Measurements from ENCODE around the gene SPSB4. TPM values are rescaled to one million over a fixed set of nuclear protein-coding genes. Genes with fewer than 3 reads are reported as not detected.

SPSB4 gene
- total and polyA plus RNA-seq, 2 donors (not counting 1 experiment from before 2014, with no cell fraction given) = not detected

GRCh38 chr3:141039589-141039988, 11.6 kb upstream of the SPSB4 start:
- Histone ChIP-seq H3K36me3 (replicated peaks in 1 of 2; ENCODE audit: control extremely low read depth in 1 of 2, control insufficient read depth in 1 of 2, extremely low read depth in 1 of 2, insufficient read depth in 2 of 2, low read length in 1 of 2) (no peaks in the 10 kb centered on the region), H3K4me3 (ENCODE audit: control extremely low read depth in 1 of 5, extremely low read depth in 1 of 5, insufficient read depth in 1 of 5, low read depth in 2 of 5, low read length in 4 of 5) (no peak overlapping the region), H3K9me3 (ENCODE audit: control extremely low read depth in 1 of 3, control insufficient read depth in 2 of 3, insufficient read depth in 1 of 3, low read length in 2 of 3) (peaks cover 0 to 1% (median 0%) of the 10 kb centered on the region in 3 donors), H3K79me2 (ENCODE audit: control insufficient read depth, insufficient read depth, low read length) (no peaks in the 10 kb centered on the region), H3K4me2 (replicated peaks; ENCODE audit: low read depth, low read length, poor library complexity, severe bottlenecking) (no peak overlapping the region), H3K4me1 (ENCODE audit: control insufficient read depth in 2 of 2, insufficient read depth in 2 of 2, low read length in 2 of 2) (no peaks in the 10 kb centered on the region), H4K20me1 (ENCODE audit: control insufficient read depth, insufficient read depth, low read length, poor library complexity, severe bottlenecking) (no peaks in the 10 kb centered on the region), H3K27me3 (replicated peaks in 1 of 4; ENCODE audit: control extremely low read depth in 1 of 4, control insufficient read depth in 3 of 4, insufficient read depth in 4 of 4, low read length in 3 of 4) (peaks cover 0 to 13% (median 4%) of the 10 kb centered on the region in 4 experiments), H2AFZ (ENCODE audit: insufficient read depth, low read depth, low read length, poor library complexity, severe bottlenecking) (no peak overlapping the region), H3K27ac (ENCODE audit: low read length in 2 of 2) (no peak overlapping the region), H3K9ac (ENCODE audit: low read length) (no peak overlapping the region)
- CTCF ChIA-PET = no interaction called here
- TF ChIP-seq CTCF (IDR thresholded peaks at IDR 0.05) (no peak), EZH2 (IDR thresholded peaks at IDR 0.05; ENCODE audit: borderline replicate concordance, insufficient read depth, low read depth, low read length, poor library complexity, severe bottlenecking) (no peak)
- ATAC-seq (ENCODE audit: low read depth) (no peak), DNase-seq (no peak)
- POLR2A ChIA-PET = no interaction called here
- no peaks in the 10 kb centered on the region for H3K4me1 Mint-ChIP-seq
- no peak overlapping the region for H3K27ac Mint-ChIP-seq
- H3K27me3 Mint-ChIP-seq = peaks cover 24% of the 10 kb centered on the region
- no peaks in the 10 kb centered on the region for H3K9me3 Mint-ChIP-seq (ENCODE audit: insufficient read depth)
- WGBS (ENCODE audit: insufficient coverage) = 79% methylated on average over 2 of the region's 5 CpGs
- intact Hi-C loops (cut with micrococcal nuclease) = no loop called here
- no peak overlapping the region for H3K4me3 Mint-ChIP-seq

GRCh38 chr3:141044695-141045641, 6.2 kb upstream of the SPSB4 start:
- Histone ChIP-seq H3K79me2 (ENCODE audit: control insufficient read depth, insufficient read depth, low read length) (no peaks in the 10 kb centered on the region), H4K20me1 (ENCODE audit: control insufficient read depth, insufficient read depth, low read length, poor library complexity, severe bottlenecking) (no peaks in the 10 kb centered on the region), H3K27ac (ENCODE audit: low read length in 2 of 2) (no peak overlapping the region), H3K27me3 (replicated peaks in 1 of 4; ENCODE audit: control extremely low read depth in 1 of 4, control insufficient read depth in 3 of 4, insufficient read depth in 4 of 4, low read length in 3 of 4) (peaks cover 0 to 17% (median 5%) of the 10 kb centered on the region in 4 experiments), H3K4me2 (replicated peaks; ENCODE audit: low read depth, low read length, poor library complexity, severe bottlenecking) (no peak overlapping the region), H3K36me3 (replicated peaks in 1 of 2; ENCODE audit: control extremely low read depth in 1 of 2, control insufficient read depth in 1 of 2, extremely low read depth in 1 of 2, insufficient read depth in 2 of 2, low read length in 1 of 2) (no peaks in the 10 kb centered on the region), H3K9ac (ENCODE audit: low read length) (no peak overlapping the region), H3K4me3 (ENCODE audit: control extremely low read depth in 1 of 5, extremely low read depth in 1 of 5, insufficient read depth in 1 of 5, low read depth in 2 of 5, low read length in 4 of 5) (no peak overlapping the region), H3K9me3 (ENCODE audit: control extremely low read depth in 1 of 3, control insufficient read depth in 2 of 3, insufficient read depth in 1 of 3, low read length in 2 of 3) (peaks cover 0 to 1% (median 0%) of the 10 kb centered on the region in 3 donors), H3K4me1 (ENCODE audit: control insufficient read depth in 2 of 2, insufficient read depth in 2 of 2, low read length in 2 of 2) (no peaks in the 10 kb centered on the region), H2AFZ (ENCODE audit: insufficient read depth, low read depth, low read length, poor library complexity, severe bottlenecking) (no peak overlapping the region)
- CTCF ChIA-PET = no interaction called here
- WGBS (ENCODE audit: insufficient coverage) = 89% methylated on average over 3 of the region's 4 CpGs
- TF ChIP-seq CTCF (IDR thresholded peaks at IDR 0.05) (no peak), EZH2 (IDR thresholded peaks at IDR 0.05; ENCODE audit: borderline replicate concordance, insufficient read depth, low read depth, low read length, poor library complexity, severe bottlenecking) (no peak)
- Mint-ChIP-seq H3K4me1 (no peaks in the 10 kb centered on the region), H3K9me3 (ENCODE audit: insufficient read depth) (no peaks in the 10 kb centered on the region), H3K27me3 (peaks cover 43% of the 10 kb centered on the region), H3K27ac (no peak overlapping the region), H3K4me3 (no peak overlapping the region)
- DNase-seq (no peak), ATAC-seq (ENCODE audit: low read depth) (no peak)
- intact Hi-C loops (cut with micrococcal nuclease) = no loop called here
- POLR2A ChIA-PET = no interaction called here
